Activated CD4-positive, alpha-beta T cell treated with anti-CD3 and anti-CD28 coated beads, Interleukin-2, Interleukin-6, amounts not matched to agents 100 ng/mL and 50 ng/mL, durations not matched to agents 16 hours and 8 hours (primary cell): Measurements from ENCODE around the gene TIA1.
"Not testable (repeated sequence)": the region's sequence is repeated elsewhere in the genome, so short reads cannot be mapped to it uniquely, and the experiment has no call there.

Experiments
- DNase-seq: peaks from one replicate; pipeline ENCODE4 v3.0.0-alpha.2; 2020

TIA1 gene

GRCh38 chr2:70248181-70248847, at the start of gene TIA1:
TSS of gene TIA1 (minus strand) at chr2:70248628. CDS start at chr2:70248430, 198 bp downstream.
- DNase-seq = peak; percentile 98

GRCh38 chr2:70297828-70298227, 49.4 kb upstream of the TIA1 start:
- not testable (repeated sequence) for DNase-seq

- no peak for DNase-seq
Measured at GRCh38 chr2:70283500-70284191, 35.2 kb upstream of the TIA1 start.

- no peak for DNase-seq
Measured at GRCh38 chr2:70282439-70282838, 34.0 kb upstream of the TIA1 start.

- no peak for DNase-seq
Measured at GRCh38 chr2:70280242-70280798, 31.9 kb upstream of the TIA1 start.

GRCh38 chr2:70270323-70270722, 21.9 kb upstream of the TIA1 start:
- no peak for DNase-seq

GRCh38 chr2:70269422-70270302, 21.2 kb upstream of the TIA1 start:
- not testable (repeated sequence) for DNase-seq

GRCh38 chr2:70266925-70267324, 18.5 kb upstream of the TIA1 start:
- not testable (repeated sequence) for DNase-seq

- DNase-seq = no peak
Measured at GRCh38 chr2:70261501-70261900, 13.1 kb upstream of the TIA1 start.

GRCh38 chr2:70258532-70258875, 10.1 kb upstream of the TIA1 start:
- no peak for DNase-seq

GRCh38 chr2:70255637-70256314, 7.3 kb upstream of the TIA1 start:
- DNase-seq = no peak

- no peak for DNase-seq
Measured at GRCh38 chr2:70250434-70250833, 2.0 kb upstream of the TIA1 start.

- DNase-seq = peak; percentile 12
Measured at GRCh38 chr2:70247364-70248180, 856 bp downstream of the TIA1 start.

- DNase-seq = no peak
Measured at GRCh38 chr2:70243806-70244584, 4.4 kb downstream of the TIA1 start.

- DNase-seq = no peak
Measured at GRCh38 chr2:70242552-70242951, 5.9 kb downstream of the TIA1 start.

GRCh38 chr2:70241340-70241739, 7.1 kb downstream of the TIA1 start:
- no peak for DNase-seq

GRCh38 chr2:70240599-70240998, 7.8 kb downstream of the TIA1 start:
- DNase-seq = no peak

- no peak for DNase-seq
Measured at GRCh38 chr2:70233926-70234325, 14.5 kb downstream of the TIA1 start.

GRCh38 chr2:70226781-70227180, 21.6 kb downstream of the TIA1 start:
- no peak for DNase-seq

- not testable (repeated sequence) for DNase-seq
Measured at GRCh38 chr2:70223305-70223704, 25.1 kb downstream of the TIA1 start.

- no peak for DNase-seq
Measured at GRCh38 chr2:70214953-70215549, 33.4 kb downstream of the TIA1 start.
